Choroid plexus epithelial cell (primary cell): Measurements from ENCODE around the gene IL33.

Source experiments
- DNase-seq: peaks from one replicate; pipeline ENCODE4 v3.0.0-alpha.2; 2010; ENCODE audit warnings: low read depth
- H3K4me3 ChIP-seq: 2 replicates; pipeline ENCODE4 v1.5.1; 2011; ENCODE audit warnings: low read depth, mild to moderate bottlenecking, control low read depth, low read length, moderate library complexity
- CTCF ChIP-seq: conservative IDR thresholded peaks from 2 replicates; pipeline ENCODE4 v1.5.1; 2011; ENCODE audit warnings: low read depth, mild to moderate bottlenecking, control low read depth, inconsistent platforms, low read length, moderate library complexity

IL33 gene

DNA sequence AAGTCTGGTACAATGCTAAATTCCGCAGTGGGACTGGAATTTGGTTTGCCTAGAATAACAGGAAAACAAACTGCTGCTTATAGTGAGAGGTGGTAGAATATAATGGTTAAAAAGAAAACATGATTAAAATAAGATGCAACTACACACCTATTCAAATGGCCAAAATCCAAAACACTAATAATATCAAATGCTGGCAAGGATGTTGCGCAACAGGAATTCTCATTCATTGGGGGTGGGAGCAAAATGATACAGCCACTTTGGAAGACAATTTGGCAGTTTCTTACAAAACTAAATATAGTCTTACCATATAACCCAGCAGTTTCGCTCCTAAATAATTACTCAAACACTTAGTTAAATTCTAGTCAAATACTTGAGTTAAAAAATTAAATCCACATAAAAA lies 61.8 kb downstream of the IL33 start:
- no peak overlapping the region for H3K4me3 ChIP-seq
- TF ChIP-seq CTCF = no peak
- DNase-seq = no peak

GRCh38 chr9:6301858-6302257 lies 86.3 kb downstream of the IL33 start:
- DNase-seq = no peak
- no peak overlapping the region for H3K4me3 ChIP-seq
- TF ChIP-seq CTCF = no peak

DNA sequence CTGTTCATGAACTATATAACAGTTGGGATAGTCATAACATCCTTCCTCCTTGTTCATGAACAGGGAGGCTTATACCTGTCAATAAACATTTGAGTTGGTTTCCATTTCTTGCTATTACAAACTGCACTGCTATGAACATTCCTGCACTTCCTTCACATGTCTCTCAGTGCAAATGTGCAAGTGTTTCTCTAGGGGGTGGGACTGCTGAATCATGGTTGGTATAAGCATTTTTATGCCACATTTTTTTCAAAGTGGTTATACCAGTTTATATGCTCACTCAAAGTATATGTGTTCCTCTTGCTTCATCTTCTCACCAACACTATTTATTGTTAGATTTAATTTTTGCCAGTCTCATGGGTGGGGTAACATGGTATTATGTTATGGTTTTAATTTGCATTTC lies 86.8 kb downstream of the IL33 start:
- TF ChIP-seq CTCF = no peak
- H3K4me3 ChIP-seq = no peak overlapping the region
- peak; percentile 57 for DNase-seq

- TF ChIP-seq CTCF = no peak
Observed at GRCh38 chr9:6304232-6304631, 88.6 kb downstream of the IL33 start.

GRCh38 chr9:6305954-6306563 lies 90.5 kb downstream of the IL33 start:
- peak; percentile 79 for DNase-seq
- TF ChIP-seq CTCF = peak; percentile 62
- no peak overlapping the region for H3K4me3 ChIP-seq

More at GRCh38 chr9:6304232-6304631, 88.6 kb downstream of the IL33 start:
- no peak for DNase-seq
- H3K4me3 ChIP-seq = no peak overlapping the region
